RWPE2 (cell line): Measurements from ENCODE around the gene ARAP3.

Experiments
- ATAC-seq: fragments of 200-7000 bp; cut with Tn5 transposase; 3 replicates; pipeline ENCODE4 v1.9.1; 2021; ENCODE audit warnings: low read depth
- DNase-seq: peaks from one replicate; pipeline ENCODE4 v3.0.0-alpha.2; 2020; ENCODE audit warnings: low spot score
- H3K27ac ChIP-seq: fragments of 450-650 bp; 2 replicates; pipeline ENCODE4 v1.5.1; 2017; ENCODE audit warnings: mild to moderate bottlenecking; ENCODE audit not compliant: poor library complexity, severe bottlenecking
- H3K27me3 ChIP-seq: fragments of 250-450 bp; sonication (Bioruptor Pico); 2 replicates; pipeline ENCODE4 v1.5.1; 2021; ENCODE audit warnings: mild to moderate bottlenecking, moderate library complexity; ENCODE audit not compliant: insufficient read depth, poor library complexity, severe bottlenecking
- H3K36me3 ChIP-seq: fragments of 250-450 bp; sonication (Bioruptor Pico); 2 replicates; pipeline ENCODE4 v1.5.1; 2020; ENCODE audit warnings: low read depth, mild to moderate bottlenecking, moderate library complexity
- H3K4me1 ChIP-seq: fragments of 250-450 bp; sonication (Bioruptor Pico); 2 replicates; pipeline ENCODE4 v1.5.1; 2021; ENCODE audit warnings: mild to moderate bottlenecking, moderate library complexity; ENCODE audit not compliant: insufficient read depth, poor library complexity, severe bottlenecking
- H3K4me3 ChIP-seq: fragments of 250-450 bp; sonication (Bioruptor Pico); 2 replicates; pipeline ENCODE4 v1.5.1; 2021; ENCODE audit warnings: mild to moderate bottlenecking, moderate library complexity; ENCODE audit not compliant: severe bottlenecking
- H3K9me3 ChIP-seq: fragments of 250-450 bp; sonication (Bioruptor Pico); 2 replicates; pipeline ENCODE4 v1.5.1; 2021; ENCODE audit warnings: mild to moderate bottlenecking, moderate library complexity; ENCODE audit not compliant: severe bottlenecking
- CTCF ChIP-seq: fragments of 450-650 bp; IDR thresholded peaks from one replicate; pipeline ENCODE4 v1.5.1; 2017; ENCODE audit warnings: mild to moderate bottlenecking, moderate library complexity; ENCODE audit not compliant: poor library complexity, severe bottlenecking

Gene ARAP3

DNA sequence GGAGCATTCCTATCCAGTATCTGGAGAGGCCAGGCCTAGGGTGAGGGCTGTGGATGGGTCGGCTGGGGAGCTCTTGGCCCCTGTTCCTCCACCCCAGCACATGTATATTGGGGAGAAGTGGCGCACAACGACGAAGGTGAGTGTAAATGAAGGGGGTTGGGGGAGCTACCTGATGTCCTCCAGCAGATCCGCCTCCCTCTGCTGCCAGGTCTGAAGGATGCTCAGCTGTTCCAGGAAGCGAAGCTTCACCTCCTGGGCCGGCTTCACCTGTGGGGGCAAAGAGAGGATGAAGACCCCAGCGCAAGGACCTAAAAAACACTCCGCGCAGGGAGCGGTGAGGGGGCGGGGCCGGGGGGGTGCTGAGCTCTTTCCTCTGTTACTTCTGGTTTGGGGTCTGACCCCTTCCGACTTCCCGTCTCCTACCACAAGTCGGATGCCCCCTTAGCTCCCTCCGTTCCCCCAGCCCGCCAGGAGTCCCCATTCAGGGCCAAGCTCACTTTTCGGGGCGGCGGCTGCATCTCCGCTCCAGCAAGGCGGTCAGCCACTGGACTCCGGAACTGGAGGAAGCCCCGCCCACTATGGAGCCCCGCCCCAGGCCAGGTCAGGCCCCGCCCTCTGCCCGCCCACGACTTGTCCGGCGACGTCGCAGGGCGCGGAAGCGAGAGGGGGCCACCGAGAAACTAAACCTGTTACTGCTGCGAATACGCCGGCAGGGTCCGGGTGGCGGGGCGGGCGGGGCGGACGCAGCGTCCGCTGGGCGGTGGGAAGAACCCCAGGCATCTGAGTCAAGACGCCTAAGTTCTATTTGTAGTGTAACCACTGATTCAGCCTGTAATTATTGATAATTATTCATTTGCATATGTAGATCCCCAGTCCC lies 30.9 kb downstream of the ARAP3 start, which contains the start of gene FCHSD1:
Gene FCHSD1, minus strand, starts transcription at position 568 of the 877 bp plus-strand sequence. Its CDS starts 50 bp downstream, at position 518.
- no peaks in the 10 kb centered on the region for H3K9me3 ChIP-seq
- peaks cover 4% of the 10 kb centered on the region for H3K36me3 ChIP-seq
- H3K27ac ChIP-seq = no peak within 1 kb of the TSS
- no peaks in the 10 kb centered on the region for H3K4me1 ChIP-seq
- no peaks in the 10 kb centered on the region for H3K27me3 ChIP-seq
- ATAC-seq = peak; percentile 86
- peak; percentile 12 for TF ChIP-seq CTCF
- H3K4me3 ChIP-seq = peak within 1 kb of the TSS; percentile 72
- DNase-seq = no peak

- no peak for TF ChIP-seq CTCF
- no peaks in the 10 kb centered on the region for H3K4me1 ChIP-seq
- H3K27ac ChIP-seq = no peak overlapping the region
- H3K27me3 ChIP-seq = no peaks in the 10 kb centered on the region
- H3K36me3 ChIP-seq = peaks cover 8% of the 10 kb centered on the region
- H3K9me3 ChIP-seq = no peaks in the 10 kb centered on the region
- DNase-seq = no peak
- no peak for ATAC-seq
- H3K4me3 ChIP-seq = no peak overlapping the region
These were observed 32.1 kb downstream of the ARAP3 start for GRCh38 chr5:141649972-141650371.

- no peak for ATAC-seq
- H3K4me1 ChIP-seq = no peaks in the 10 kb centered on the region
- H3K27ac ChIP-seq = no peak overlapping the region
- no peak for DNase-seq
- no peak for TF ChIP-seq CTCF
- no peaks in the 10 kb centered on the region for H3K27me3 ChIP-seq
- H3K4me3 ChIP-seq = no peak overlapping the region
- peaks cover 7% of the 10 kb centered on the region; the same call in 1 of the 2 replicates for H3K36me3 ChIP-seq
- no peaks in the 10 kb centered on the region for H3K9me3 ChIP-seq
These were observed 32.9 kb downstream of the ARAP3 start for GRCh38 chr5:141649056-141649688.

- Histone ChIP-seq H3K9me3 (no peaks in the 10 kb centered on the region), H3K27ac (no peak overlapping the region), H3K27me3 (no peaks in the 10 kb centered on the region), H3K4me1 (no peaks in the 10 kb centered on the region), H3K4me3 (no peak overlapping the region), H3K36me3 (peaks cover 12% of the 10 kb centered on the region)
- TF ChIP-seq CTCF = no peak
- ATAC-seq (no peak), DNase-seq (no peak)
These were observed 34.2 kb downstream of the ARAP3 start for GRCh38 chr5:141647851-141648250.
